GM21447 (cell line): Measurements from ENCODE around the gene MAML2.

Experiments
- ATAC-seq: cut with Tn5 transposase; IDR thresholded peaks from one replicate; pipeline ENCODE4 v1.9.1; 2021; ENCODE audit not compliant: unreplicated experiment

MAML2 gene

DNA sequence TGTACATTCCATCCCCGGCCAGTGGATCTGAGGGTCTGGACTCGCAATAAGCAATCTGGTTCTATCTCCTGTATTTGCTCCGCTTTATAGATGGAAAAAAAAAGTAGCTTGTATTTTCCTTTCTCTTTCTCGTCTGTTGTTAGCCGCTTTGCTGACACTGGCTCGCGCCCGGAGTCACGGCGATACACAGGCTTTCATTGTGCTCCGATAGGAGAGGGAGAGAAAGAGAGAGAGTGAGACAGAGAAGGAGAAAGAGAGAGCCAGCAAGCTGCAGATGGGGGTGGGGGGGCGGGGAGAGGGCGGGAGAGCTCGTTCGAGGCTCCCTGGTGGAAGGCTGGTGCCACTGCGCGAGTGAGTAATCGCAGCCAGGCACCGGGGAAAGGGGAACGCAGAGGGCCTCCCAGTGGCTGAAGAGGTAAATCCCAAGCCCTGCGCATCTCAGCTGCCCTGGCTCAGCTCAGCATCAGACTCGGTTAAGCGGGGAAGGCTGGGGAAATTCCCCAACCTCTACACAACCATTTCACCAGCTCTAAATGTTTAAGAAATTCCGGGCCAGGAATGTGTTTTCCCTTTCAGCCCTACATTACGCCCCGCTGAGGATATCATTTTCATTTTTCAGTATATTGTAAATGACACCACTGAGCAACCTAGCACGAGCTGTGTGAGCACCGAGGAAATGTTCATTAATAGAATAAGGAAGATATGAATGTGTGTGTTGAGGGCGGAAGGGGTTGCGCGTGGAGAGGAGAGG, at the start of gene MAML2:
TSS of gene MAML2 (minus strand) at position 235 of the 751 bp plus-strand sequence. CDS start 1,300 bp downstream, outside the sequence.
- peak; percentile 73 for ATAC-seq

- no peak for ATAC-seq
Measured at GRCh38 chr11:96391698-96392307, 48.8 kb upstream of the MAML2 start.

- ATAC-seq: no peak
Measured at GRCh38 chr11:96390488-96390792, 47.4 kb upstream of the MAML2 start.

DNA sequence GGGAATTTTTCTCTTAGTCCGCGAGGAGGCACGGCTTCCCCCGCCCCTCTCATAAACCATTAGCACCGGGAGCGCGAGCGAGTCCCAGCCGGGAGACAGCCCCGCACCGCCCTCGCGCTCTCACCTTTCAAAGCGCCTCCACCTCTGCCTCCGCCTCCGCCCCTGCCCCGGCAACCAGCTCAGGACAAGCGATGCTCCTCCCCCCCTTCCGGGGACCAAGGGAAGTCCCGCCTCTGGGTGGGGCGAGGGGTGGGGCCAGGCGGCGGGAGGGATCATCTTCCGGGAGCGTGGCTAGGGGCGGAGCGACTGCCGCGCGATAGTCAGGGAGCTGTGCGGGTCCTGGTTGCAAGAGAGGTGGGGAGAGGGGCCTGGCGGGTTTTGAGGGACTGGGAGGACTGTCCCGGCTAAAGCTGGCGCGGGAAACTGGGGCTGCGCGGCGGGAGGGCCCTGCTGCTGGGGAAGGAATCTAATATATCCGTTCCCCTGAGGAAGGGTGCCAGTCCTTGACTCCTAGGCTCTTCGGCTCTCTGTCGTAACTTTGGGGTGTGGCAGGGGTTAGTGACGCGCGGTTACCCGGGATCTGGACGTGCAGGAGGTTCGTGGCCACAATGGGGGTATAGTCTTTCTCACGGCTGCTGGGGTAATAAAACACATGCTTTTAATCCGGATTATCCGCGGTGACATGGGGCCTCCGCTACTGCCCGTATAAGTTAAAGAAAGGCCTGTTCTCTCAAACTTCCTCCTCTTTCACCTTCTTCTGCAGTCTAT, 46.9 kb upstream of the MAML2 start, which contains the start of the genes CCDC82 and JRKL:
TSS of gene CCDC82 (minus strand) at position 193 of the 768 bp plus-strand sequence. CDS start 5,165 bp downstream, outside the sequence.
TSS of gene JRKL (plus strand) at position 294 of the 768 bp plus-strand sequence. CDS start 637 bp downstream, outside the sequence.
- peak; percentile 92 for ATAC-seq

DNA sequence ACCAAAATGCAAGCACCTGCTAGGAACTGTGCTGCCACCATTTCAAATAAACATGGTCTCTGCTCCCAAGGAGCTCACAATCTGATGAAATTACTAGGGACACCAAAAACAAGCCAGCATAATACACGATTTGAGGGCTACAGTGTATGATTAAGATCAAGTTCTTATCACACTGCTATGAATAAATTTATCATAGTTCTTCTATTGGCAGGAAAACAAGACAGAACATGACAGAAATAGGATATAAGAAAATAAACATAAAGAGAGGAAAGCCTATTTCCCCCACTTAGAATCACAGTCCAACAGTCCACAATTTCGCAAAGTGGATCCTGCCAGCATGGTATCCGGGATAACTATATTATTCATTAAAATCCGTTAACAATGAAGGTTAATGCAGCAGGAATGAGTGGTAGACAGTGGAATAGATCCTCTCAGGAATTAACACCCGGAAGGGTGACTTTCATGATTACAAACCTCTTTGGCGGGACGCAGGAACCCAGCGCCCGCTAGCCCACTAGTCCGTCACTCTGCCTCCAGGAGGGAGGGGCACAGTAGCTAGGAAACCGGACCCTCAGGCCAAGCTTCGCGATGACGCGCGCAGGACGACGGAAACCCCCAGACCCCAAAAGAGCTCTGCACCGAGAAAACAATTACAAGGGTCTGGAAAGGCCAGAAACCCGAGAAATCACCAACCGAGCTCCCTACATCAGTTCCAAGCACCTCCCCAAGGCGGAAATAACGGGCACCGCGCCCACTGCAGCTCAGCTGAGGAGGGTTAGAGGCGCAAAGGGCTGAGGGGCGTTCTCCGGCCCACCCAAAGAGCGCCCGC, 46.1 kb upstream of the MAML2 start:
- ATAC-seq: peak; percentile 50

- no peak for ATAC-seq
Measured at GRCh38 chr11:96385187-96385586, 42.2 kb upstream of the MAML2 start.

- ATAC-seq: no peak
Measured at GRCh38 chr11:96384156-96384555, 41.2 kb upstream of the MAML2 start.

DNA sequence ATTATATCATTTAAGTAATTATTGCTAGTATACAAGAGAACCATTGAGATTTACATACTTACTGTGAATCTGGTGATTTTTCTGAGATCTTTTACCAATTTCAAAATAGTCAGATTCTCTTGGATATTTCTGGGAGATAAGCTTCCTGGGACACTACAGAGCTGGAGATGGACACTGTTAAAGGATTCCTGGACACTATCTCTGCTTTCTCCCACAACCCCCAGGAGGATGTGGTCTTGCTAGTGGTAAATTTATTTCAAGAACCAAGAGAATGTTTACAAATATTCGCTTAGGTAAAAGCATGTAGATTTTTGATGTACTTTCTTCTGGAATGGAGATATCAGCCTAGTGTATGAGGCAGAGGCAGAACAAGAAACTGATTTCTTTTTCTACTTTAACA, 33.8 kb upstream of the MAML2 start:
- no peak for ATAC-seq

DNA sequence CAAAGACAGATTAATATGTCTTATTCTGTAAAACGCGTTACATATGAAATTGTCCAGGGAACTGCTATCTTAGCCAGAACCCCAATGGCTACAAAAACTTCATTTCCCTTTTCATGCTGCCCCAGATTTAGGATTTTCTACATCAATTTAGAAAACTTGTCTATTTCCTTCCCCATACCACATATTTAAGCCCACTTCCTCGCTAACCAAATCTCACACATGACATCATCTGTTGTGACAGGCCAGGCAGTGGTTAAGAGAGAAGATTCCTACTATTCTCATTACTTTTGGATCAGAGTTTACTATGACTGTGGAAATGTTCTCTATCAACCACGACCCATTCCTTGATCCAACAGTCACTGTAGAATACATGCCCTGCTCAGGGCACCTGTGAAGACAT, 30.8 kb upstream of the MAML2 start:
- ATAC-seq: no peak

DNA sequence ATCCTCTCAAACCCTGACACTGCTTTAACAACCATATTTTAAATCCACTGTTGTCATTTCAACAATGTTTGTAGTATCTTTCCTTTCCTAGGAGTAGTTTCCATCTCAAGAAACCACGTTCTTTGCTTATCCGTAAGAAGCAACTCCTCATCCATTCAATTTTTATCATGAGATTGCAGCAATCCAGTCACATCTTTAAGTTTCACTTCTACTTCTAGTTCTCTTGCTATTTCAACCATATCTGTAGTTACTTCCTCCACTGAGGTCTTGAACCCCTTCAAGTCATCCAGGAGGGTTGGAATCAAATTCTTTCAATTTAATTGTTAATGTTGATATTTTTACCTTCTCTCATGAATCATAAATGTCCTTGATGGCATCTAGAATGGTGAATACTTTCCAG, 24.3 kb upstream of the MAML2 start:
- no peak for ATAC-seq

- no peak for ATAC-seq
Measured at GRCh38 chr11:96366024-96366423, 23.0 kb upstream of the MAML2 start.

DNA sequence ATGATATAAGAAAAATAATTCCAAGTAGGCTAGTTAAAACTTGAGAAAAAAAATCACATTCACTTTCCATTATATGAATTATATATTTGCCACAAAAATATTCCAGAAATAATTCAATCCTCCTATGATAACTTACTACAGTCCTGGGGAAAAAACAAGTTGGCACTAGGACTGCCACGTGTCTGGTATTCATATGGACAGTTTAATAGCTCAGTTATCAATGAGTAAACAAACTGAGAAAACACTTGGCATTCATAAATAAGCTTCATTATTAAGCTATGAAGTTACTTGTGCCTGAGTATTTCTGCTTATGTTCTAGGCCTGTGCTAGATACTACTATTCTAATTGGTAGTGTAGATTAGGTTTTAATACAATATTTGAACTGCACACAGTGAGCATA, 22.5 kb upstream of the MAML2 start:
- ATAC-seq: no peak

DNA sequence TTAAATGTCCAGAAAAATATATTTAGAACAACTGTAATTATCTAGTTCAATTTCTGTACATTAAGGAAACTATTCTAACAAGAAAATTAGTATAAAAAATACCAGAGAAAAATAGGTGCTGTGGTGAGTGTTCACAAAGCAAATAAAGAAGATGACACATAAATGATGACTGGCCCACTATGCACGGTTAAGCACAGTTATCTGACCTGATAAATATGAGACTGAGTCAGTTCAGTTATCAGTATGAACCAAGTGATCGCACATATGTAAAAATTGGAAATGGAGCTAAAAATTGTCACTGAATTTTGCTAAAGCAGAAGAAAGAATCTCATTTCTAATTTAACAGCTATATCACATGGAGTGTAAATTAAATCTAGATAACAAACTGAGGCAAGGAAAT, 18.8 kb upstream of the MAML2 start:
- no peak for ATAC-seq

DNA sequence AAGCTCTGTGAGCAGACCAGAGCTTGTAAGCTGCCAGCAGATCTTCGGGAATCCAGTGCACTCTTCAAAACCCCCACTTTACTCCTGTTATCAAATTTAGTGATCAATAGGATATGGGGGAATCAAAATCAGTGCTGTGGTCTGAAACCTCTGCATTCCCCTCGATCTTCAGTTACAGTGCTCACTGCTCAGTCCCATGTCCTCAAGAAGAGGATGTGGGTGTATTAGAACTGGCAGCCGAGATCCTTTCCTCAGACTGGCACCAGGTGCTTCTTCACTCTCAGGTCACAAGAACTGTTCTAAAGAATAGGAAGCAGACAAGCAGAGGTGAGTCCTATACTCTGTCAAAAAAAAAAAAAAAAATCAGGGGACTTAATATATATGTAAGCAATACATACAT, 15.3 kb upstream of the MAML2 start:
- ATAC-seq: no peak

DNA sequence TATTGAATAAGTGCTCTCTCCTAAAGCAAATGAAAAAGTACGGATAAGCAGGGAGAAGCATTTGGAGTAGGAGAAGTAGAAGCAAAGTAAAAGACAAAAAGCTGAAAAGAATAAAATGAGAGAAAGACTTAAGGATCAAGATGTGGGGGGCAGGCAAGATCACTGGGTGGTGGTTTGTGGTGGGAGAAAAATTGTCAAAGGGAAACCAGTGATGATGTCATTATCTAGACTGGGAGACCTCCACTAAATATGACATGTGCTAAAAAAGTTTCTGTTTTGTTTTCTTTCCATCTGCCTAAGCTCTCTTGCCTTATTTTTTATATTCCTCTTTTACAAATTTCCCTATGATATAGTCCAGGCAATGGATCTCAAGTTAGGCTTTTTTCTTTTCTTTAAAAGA, 14.8 kb upstream of the MAML2 start:
- no peak for ATAC-seq

DNA sequence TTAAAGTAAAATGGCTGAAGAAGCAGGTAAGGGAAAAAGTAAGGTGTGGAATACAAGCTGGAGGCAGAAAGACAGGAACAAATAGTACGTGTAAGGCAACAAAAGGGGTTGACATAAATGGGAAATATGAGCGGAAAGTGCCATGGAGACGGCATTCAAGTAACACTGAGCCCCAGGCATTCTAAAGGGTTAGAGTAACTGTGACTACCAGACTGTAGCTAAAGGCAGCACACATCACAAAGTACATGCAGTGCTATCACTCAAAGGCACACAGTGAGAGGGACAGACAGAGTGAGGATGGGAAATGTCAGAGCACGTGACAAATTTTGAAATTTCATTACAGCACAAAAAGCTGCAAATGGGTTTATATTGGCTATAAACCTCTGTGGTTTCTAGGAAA, 13.9 kb upstream of the MAML2 start:
- ATAC-seq: no peak

DNA sequence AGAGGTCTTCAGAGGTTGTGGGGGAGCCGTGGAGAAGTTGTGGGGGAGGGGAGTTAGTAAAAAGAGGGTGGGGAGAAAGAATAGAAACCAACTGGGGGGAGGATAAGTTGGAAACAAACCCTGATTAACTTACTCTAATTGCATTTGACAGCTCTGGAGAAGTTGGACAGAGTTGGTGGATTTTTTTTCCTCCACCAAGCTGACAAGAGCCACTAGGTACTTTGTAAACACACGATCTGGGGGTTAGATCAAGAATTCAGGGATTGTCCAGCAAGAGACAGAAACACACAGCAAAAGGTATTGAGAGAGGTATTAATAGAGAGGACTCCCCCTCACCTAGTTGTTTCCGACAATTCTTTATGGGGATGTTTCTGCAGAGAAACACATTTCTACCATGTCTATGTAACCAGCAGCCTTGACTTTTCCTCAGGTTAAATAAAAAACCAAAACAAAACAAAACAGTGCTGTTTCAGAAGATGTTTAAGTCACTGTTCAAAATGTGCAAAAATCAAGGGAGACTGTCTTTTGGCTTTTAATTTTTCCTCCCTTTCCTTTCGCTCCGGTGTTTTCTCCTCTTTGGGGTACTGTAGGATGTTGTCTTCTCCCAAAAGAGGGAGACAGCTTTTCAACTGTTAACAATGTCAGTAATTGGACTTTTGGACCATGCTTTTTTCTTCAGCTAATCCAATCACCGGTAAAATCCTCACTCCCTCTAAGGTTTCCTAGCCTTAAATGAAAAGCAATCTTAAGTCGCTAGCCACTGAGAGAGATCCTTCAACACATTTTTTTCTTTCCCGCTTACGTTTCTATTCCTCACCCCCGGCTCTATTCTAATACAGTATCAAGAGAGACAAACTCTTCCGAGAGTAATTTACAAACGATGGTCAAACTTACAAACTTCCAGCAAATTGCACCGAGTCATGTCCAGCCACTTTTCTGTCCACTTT, 708 bp downstream of the MAML2 start:
- no peak for ATAC-seq

DNA sequence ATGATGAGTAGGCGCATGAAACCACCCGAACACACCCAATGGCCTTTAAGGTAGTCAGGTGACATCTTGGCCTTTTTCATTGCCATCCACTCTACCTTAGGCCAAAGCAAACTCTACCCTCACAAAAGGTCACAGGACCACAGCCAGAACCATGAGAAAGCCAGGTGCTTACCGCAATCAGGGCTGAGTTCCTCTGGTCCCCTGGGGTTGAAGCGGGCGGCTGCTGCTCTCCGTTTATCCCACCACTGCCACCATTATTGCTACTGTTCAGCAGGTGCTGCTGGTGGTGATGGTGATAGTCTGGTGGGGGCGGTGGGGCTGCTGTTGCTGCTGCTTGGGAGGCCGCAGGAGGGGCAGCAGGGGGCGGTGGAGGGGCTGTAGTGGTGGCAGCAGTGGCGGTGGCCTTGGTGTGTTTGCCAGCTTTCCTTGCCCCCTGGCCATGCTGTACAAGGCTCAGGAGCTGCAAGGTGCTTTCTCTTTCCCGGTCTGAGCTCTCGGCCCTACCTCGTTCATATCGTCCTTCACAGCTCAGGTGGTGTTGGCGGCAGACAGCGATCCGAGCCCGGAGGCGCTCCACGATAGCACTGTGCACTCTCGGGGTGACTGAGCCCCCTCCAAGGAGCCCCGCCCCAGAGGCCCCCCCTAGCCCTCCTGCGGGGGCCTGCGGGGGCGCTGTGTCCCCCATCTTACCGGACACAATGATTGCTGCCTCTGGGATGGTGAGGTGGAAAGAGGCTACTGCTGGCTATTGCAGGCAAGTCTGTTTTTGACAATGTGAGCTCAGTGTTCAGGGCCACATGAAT, 1.6 kb downstream of the MAML2 start:
- peak; percentile 38 for ATAC-seq

GRCh38 chr11:96340555-96340885, 2.5 kb downstream of the MAML2 start:
- no peak for ATAC-seq
